ENCODE measurements around the gene BTBD17.

BTBD17 gene

DNA sequence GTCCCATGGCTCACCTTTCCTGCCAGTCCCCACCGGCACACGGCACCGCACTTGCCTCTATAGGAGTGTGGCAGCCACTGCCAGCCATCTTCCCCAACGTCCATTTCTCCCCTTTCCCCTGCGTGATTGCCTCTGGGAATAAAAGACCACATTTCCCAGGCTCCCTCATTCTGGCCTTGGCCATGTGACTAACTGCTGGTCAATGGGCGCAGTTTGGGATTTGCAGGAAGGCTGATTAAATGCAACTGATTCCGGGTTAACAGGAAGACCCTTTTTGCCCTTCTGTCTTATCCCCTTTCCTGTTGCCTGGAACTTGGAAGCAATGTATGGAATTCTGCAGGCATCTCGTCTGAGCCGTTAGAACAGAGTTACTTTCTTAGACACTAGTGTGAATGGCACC, 3.0 kb downstream of the BTBD17 start:
- no peak for DNase-seq (ENCODE audit: low read depth)

GRCh38 chr17:74357466-74357809, 4.2 kb downstream of the BTBD17 start:
- no peak for DNase-seq (ENCODE audit: low read depth)

DNA sequence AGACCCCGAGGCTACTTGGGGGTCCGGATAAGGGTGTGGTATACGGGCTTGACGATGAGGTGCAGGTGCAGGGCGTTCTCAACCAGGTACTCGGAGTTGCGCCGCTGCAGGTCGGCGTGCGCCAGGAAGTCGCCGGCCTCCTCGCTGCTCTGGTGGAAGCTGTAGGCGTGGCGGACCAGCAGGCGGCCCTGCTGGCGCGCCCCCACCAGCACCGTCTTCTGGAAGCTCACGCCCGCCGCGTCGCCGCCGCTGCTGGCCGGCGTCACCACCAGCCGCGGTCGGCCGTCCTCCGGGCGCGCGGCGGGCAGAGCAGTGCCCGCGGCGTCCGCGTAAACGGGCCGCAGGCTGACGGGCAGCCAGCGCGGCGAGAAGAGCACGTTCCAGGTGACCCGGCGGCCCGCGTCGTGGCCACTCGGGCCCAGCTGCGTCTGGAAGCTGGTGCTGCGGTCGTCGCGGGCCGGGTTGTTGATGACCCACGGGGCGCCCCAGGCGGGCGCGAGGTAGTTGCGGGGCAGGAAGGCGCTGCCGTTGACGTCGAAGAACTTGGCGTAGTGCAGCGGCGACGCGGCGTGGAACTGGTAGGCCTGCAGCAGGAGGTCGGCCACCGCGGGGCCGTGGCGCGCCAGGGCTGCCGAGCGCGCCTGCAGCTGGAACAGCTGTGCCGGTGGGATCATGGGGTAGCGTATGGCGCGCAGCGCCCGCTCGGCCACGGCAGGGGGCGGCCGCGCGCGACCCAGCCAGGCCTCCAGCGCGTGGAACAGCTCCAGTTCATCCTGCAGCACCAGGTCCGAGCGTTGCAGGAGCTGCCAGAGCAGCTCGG, 4.8 kb downstream of the BTBD17 start:
- no peak for DNase-seq (ENCODE audit: low read depth)

DNA sequence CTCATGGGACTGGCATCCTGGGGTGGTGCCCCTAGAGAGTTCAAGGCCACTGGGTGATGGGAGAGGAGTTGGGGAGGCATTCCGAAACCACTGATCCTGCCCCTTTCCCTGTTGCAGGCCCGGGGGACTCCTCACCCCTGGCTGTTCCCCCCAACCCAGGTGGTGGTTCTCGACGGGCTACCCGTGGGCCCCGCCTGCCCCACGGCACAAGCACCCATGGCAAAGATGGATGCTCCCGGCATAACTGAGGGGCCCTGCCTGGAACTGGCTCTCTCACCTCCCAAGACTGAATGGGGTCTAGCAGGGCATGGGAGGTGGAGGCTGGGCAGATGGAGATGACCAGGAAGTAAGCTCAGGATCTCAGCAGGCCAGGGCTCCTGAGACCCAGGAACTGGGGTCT, 6.6 kb downstream of the BTBD17 start:
- no peak for DNase-seq (ENCODE audit: low read depth)

GRCh38 chr17:74354561-74354960, 7.1 kb downstream of the BTBD17 start:
- no peak for DNase-seq (ENCODE audit: low read depth)

DNA sequence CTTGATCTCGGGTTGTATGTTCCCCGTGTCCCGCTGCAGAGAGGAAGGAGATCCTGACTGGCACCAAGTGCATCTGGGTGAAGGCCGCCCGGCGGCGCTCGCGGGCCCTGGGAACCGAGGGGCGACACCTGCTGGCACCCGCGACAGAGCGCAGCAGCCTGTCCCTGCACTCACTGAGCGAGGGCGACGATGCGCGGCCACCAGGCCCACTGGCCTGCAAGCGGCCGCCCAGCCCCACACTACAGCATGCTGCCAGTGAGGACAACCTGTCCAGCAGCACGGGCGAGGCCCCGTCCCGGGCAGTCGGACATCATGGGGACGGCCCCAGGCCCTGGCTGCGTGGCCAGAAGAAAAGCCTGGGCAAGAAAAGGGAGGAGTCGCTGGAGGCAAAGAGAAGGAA, 7.5 kb downstream of the BTBD17 start:
- DNase-seq (ENCODE audit: low read depth), result peak; percentile 41

DNA sequence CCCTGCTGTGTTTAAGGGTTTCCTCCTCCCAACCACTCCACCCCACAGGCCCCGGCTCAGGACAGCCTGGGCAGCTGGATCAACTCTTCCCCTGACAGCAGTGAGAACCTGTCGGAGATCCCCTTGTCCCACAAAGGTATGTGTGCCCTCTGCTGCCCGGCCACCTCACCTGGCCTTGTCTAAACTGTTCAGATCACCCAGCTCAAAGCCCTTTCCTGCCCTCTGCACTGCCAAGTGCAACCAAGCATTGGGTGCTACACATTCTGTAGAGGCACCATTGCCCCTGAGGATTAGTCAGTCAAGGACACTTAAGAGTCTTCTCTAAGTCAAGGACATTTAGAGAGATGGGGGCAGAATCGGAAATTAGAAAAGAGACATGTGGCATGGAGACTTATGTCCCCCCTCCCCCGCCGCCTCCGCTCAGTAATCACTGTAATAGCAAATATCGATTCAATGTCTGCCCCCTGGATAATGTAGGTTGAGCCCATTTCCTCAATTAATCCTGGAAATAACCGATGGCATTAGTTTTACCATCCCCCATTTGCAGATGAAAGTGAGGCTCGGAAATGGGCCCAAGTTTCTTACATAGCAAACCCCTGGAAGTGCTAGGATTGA, 8.1 kb downstream of the BTBD17 start:
- DNase-seq (ENCODE audit: low read depth), result no peak

GRCh38 chr17:74351552-74352210, 10.0 kb downstream of the BTBD17 start:
- DNase-seq (ENCODE audit: low read depth), result no peak

- DNase-seq (ENCODE audit: low read depth), result no peak
Observed at GRCh38 chr17:74350486-74350885, 11.2 kb downstream of the BTBD17 start.

- DNase-seq (ENCODE audit: low read depth), result no peak
Observed at GRCh38 chr17:74349120-74349519, 12.5 kb downstream of the BTBD17 start.

GRCh38 chr17:74347646-74348045, 14.0 kb downstream of the BTBD17 start:
- no peak for DNase-seq (ENCODE audit: low read depth)

DNA sequence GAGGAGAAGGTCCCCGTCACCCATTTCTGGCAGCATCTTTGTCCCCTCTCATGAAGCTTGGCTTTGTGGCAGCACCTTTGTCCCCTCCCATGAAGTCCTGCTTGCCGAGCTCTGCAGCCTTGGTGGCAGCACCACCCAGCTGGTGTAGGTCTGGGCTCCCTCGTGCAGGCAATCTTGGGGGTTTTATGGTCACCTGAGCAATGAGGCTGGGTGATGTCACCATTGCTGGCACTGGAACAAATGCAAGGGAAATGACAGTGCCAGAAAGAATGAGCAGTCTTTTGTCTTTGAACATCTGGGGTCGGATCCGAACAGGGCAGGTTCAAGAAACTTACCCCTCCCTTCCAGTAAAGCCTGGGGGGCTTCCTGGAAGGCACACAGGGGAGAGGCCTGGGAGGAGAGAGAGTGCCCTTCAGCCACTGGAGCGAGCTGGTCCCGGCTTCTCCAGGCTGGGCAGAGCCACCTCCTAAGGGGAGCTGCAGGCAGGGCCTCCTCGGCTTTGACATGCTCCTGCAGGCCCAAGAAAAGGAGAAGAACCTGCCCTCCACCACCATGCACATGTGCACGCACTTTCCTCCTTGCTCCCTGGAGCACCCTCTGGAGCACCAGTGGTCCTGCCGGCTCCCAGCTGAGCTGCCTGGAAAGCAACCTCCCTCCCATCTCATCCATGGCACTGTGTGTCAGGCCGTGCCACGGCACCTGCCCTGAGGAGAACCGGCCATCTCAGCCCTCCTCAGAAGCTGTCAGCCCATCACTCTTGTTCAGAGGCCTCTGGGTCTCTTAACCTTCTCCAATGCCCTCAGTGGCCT, 16.0 kb downstream of the BTBD17 start:
- no peak for DNase-seq (ENCODE audit: low read depth)

- DNase-seq (ENCODE audit: low read depth), result no peak
Observed at GRCh38 chr17:74344658-74345057, 17.0 kb downstream of the BTBD17 start.

GRCh38 chr17:74343526-74344284, 18.0 kb downstream of the BTBD17 start:
- no peak for DNase-seq (ENCODE audit: low read depth)

GRCh38 chr17:74343121-74343520, 18.5 kb downstream of the BTBD17 start:
- DNase-seq (ENCODE audit: low read depth), result no peak

DNA sequence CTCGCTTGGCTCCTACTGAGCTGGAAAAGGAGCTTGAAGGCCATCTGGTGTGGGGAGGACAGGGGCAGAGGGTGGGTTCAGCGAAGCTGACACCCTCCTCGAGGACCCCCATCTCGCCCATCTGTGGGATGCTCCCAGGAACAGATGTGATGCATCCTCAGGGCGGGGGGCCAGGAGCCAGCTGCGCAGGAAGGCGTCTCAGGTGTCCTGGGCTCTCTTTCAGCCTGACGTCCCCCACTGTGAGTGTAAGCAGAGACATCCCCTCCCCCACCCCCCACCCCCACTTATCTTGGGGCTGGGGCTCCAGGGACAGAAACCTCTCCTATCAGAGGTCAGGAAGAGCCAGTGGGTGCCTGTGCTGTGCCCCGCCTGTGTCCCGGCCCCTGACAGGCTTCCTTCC, 19.4 kb downstream of the BTBD17 start:
- DNase-seq (ENCODE audit: low read depth), result no peak

DNA sequence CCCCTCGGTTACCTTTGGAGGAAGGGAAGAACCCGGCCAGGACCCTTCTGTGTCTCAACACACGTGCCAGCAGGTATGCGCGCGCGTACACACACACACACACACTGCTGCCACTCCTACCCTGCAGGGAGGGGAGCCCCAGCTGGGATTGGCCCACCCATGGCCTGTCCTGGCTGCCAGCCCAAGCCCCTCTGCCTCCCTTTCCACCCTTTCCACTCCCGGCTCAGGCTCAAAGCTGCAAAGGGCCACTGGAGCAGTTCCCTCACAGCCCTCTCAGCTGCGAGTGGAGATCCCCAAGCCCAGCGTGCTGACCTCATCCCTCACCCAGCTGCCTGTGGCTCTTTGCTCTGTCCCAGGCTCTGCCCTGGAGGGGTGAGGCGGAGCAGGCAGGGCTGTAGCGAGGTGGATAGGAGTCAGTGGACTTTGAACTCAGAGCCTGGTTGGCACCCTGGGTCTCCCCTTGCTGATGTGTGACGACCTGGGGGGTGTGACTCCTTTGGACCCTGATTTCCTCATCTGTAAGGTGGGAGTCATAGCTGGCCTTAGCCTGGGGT, 21.1 kb downstream of the BTBD17 start:
- DNase-seq (ENCODE audit: low read depth), result no peak

DNA sequence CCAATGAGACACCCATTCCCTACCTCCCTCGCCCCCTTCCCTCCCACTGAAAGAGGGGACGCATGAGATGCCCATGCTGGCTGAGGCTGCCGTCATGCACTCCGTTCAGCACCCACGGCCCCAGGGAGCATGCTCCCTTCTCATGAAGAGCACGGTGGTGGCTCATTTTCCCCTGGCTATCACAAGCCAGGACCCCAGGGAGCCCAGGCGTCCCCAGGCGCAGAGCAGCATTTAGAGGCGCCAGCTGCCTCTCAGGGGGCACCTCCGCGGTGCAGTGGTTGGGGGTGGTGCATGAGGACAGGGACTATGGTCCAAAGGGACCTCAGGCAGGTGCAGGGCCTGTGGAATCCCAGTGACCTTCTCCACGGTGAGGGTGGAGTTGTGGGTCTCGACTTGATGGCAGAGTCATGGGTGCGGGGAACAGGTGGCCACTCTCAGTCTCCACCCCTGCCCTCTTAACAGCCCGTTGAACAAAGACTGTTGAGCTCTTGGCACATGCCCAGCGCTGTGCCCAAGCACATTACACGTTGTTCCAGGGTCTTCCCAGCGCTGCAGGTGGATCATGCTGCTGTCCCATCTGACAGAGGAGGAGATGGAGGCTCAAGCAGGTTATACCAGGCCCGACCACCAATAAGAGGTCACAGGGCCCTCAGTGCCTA, 22.0 kb downstream of the BTBD17 start:
- no peak for DNase-seq (ENCODE audit: low read depth)

- no peak for DNase-seq (ENCODE audit: low read depth)
Observed at GRCh38 chr17:74337834-74338500, 23.7 kb downstream of the BTBD17 start.

DNA sequence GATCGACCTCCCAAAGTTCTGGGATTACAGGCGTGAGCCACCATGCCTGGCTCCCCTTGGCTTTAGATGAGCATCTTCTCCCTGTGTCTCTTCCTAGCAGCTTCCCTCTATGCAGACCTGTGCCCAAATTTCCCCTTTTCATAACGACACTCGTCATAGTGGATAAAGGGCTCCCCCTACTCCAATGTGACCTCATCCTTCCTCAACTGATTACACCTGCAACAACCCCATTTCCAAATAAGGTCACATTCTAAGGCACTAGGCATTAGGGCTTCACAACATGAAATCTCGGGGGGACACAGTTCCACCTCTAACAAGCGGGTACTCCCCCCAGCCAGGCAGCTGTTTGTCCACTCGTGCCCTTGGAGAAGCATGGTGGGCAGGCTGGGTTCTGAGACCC, 25.4 kb downstream of the BTBD17 start:
- no peak for DNase-seq (ENCODE audit: low read depth)

All from activated T-cell treated with anti-CD3 and anti-CD28 coated beads for 1 hour (primary cell).